Head of caudate nucleus (tissue), 42 donors: Measurements from ENCODE around the gene NKAPL.

Experiments
- DNase-seq, 42 donors: peaks; one replicate each; pipeline versions ENCODE4 v3.0.0 to v3.0.0-alpha.2; 2020 to 2021; ENCODE audit warnings: mixed read lengths in 7 of 42
- intact Hi-C: fragments of 100-400 bp; cut with DNase I; formaldehyde crosslinking; loops from one replicate; pipeline ENCODE4 v1.15.0; 2022

The NKAPL gene

DNA sequence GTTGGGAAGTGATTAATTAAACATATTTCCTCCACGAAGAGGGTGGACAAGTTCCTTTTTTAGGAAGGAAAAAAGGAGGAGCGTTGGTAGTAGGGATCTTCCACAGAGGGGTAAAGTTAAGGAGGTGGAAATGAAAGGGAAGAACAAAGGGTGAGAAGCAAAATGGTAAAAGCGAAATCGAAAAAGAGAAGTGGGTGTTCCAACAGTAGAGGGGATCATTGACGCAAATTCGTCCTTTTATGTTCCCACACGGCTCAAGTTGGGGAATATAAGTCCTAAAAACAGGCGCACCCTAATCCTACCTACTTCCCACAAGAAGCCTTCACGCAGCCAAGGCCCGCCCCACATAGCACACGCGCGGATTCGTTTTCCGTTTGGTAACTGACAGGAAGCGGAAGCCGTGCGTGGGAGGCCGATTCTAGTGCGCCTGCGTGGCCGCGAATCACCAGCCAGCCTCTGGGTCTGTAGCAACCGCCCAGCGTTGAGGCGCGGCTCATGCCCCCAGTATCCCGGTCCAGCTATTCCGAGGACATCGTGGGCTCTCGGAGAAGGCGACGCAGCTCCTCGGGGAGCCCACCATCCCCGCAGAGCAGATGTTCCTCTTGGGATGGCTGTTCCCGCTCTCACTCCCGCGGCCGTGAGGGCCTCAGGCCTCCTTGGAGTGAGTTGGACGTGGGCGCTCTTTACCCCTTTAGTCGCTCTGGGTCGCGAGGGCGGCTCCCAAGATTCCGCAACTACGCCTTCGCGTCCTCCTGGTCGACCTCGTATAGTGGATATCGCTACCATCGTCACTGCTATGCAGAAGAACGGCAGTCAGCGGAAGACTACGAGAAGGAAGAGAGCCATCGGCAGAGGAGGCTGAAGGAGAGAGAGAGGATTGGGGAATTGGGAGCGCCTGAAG, at the start of gene NKAPL:
Gene NKAPL (plus strand): TSS at position 421 of the 901 bp plus-strand sequence. CDS start 75 bp downstream, at position 496.
- DNase-seq = peak; percentile 39 to 90 (median 76)
- intact Hi-C loops = loop anchor here (10.0 kb wide), 1 partner anchor 96 kb away; no protein-coding TSS in a partner anchor

DNA sequence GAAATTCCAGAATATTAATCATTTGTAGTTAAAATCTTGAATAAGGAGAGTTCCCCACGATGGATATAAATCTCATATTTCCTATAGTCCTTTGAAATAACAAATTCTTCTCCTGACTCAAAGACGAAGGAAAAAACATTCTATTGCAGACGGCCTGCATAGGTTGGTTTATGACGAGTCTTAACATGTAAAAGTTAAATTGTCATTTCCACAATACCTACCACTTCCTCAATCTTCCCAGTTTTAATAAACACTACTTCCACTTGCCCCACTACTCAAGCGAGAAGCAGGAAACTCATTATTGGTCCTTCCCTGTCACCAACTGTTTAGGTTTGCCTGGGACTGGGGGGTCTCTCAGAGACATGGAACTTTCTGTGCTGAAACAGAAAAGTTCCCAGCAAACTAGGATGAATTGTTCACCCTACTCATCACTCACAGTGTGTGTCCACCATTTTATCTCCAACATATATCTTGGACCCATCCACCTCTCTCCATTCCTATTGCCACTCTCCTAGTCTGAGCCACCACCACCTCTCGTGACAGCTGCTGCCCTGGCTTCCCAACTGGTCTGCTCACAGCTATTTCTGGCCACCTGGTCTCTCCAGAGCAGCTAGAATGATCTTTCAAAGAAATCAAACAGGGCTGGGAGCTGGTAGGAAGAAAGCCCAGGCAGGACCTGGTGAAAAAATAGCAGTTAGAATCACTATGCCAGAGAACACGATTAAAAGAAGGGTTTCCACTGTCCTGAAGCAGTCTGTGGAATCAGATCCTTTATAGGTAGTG, 49.2 kb upstream of the NKAPL start:
- intact Hi-C loops = no loop called here
- DNase-seq = no peak

DNA sequence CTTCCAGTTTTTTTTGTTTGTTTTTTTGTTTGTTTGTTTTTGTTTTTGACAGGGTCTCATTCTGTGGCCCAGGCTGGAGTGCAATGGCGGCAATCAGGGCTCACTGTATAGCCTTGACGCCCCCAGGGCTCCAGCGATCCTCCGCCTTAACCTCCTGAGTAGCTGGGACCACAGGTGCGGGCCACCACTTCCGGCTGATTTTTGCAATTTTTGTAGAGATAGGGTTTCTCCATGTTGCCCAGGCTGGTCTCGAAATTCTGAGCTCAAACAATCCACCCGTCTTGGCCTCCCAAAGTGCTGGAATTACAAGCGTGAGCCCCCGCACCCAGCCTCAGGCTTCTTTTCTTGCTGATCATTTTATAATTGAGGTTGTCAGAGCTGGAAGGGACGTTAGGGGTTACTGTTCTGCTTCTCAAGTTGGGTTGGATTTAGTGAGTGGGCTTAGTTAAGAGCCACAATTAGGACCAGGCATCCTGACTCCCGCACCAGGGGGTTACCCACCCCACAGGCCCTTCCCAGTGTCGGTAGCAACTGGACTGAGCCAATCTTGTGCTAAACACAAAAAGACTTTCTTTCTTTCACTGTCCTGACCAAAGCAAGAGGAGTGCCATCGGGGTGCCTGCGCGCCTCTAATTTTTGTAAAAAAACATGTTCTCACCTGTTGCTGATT, 47.1 kb upstream of the NKAPL start:
- intact Hi-C loops = no loop called here
- no peak for DNase-seq

DNA sequence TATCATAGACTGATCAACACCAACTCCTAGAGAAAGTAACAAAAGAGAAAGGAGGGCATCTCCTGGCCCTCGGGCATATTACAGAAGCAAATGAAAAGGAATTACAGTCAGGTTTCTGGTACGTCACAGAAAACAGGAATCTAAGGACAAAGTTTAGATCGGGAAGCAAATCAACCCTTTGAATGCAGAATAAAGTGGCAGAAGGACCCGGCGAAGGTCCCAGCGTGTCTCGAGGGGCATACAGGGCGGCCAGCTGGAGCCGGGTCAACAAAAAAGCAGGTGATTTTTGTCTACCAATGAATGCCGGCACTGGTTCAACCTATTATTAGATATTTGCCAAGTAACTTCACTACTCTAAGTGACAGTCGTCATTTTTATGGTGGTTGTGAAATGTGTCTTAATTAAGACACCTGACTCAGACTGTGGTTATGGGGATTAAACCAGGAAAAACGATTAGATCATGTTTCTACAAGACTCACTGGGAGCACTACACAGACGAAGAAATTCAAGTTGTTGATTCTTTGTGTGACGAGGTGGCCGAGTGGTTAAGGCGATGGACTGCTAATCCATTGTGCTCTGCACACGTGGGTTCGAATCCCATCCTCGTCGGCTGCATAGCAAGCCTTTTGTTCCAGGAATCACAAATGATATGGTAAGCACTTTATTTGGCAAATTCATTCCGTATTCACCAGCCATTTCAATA, 46.4 kb upstream of the NKAPL start:
- intact Hi-C loops = no loop called here
- DNase-seq = peak in 4 of 42 donors; percentile 8 to 41 (median 18)

DNA sequence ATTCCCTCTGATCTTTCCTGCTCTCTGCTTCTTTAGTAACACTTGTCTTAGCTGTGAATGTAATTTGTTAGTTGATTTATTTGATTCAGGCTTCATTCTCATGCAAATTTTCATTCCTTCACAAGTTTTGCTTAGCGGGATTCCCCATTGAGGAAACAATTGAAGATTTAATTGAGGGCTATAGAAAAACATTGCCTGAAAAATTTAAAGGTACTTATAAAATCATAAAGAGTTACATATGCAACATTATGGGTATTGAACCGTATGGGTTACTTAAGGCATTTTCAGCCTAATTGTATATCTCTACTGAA, 45.9 kb upstream of the NKAPL start:
- no peak for DNase-seq
- intact Hi-C loops = no loop called here

DNA sequence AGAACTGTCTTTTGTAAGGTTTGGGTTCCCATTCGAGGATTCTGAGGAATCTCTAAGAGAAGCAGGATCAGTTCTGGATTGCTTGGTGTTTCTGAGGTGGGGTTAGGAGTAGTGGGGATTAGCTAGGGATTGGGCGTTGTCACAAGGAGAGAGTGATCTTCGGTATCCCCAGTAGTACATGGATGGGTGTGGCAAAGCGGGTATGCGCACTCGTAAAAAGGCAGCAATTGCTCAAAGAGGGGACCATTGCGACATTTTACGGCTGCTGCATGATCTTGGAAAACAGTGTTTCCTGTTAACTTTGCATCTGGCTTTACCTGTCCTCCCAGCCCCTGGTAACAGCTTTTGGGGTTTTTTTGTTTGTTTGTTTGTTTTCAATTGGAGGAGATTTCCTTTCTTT, 43.7 kb upstream of the NKAPL start:
- intact Hi-C loops = no loop called here
- no peak for DNase-seq

DNA sequence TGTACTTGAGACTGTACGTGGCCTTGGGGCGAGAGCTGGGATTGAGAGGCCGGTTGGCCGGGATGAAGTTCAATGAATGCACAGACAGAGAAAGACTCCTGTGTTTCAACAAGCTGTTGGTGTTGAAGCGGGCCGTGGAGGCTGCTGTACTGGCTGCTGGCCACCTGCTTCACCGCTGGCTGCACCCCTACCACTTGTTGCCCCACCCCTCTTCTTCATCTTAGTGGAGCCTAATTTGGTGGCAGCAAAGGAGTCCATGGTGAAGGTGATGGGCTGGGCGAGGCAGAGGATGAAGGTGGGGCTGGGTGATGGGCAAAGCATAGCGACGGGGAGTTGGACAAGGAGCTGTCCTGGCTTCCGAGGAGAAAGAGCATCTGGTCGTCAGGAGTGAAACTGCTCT, 41.2 kb upstream of the NKAPL start:
- intact Hi-C loops = no loop called here
- DNase-seq = no peak

DNA sequence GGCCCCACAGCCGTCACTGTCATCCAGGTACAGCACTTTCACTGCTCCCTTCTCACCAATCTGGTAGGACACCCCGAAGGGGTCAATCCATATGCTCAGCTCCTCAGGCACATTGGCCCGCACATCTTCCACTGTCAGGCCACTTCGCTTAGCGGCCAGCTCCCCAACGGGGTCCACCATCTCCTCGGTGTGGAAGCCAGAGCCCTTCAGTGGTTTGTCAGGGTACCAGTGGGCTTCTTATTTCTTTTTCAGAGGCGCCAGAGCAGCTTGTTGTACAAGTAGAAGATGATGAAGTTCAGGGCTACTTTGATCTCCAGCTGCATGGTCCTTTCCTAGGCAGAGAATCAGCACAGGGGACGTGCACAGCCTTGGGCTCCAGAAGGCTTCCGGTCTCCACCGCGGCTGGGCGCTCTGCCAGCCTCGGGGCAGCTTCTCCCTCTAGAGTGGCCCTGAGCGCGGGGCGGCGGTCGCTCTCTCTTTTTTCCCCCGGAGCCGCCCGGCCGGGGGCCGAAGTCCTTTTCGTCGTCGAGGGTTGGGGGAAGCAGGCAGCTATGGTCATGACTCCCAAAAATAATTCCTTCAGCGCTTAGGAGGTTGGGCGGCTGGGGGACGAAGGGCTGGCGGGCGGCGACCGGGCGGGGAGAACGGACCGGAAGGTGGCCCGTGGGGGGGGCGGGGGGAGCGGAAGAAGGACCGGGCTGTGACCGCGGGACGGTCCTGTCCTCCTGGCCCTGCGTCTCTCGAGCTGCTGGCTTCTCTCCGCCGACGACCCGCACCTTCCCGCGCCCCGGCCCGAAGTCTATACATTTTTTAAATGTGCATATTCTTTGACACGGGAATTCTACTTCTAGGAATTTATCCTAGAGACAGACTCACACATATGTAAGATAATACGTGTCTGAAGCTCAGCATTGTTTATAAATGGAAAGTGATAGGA, 40.5 kb upstream of the NKAPL start:
- peak; percentile 17 to 77 (median 58) for DNase-seq
- intact Hi-C loops = no loop called here

DNA sequence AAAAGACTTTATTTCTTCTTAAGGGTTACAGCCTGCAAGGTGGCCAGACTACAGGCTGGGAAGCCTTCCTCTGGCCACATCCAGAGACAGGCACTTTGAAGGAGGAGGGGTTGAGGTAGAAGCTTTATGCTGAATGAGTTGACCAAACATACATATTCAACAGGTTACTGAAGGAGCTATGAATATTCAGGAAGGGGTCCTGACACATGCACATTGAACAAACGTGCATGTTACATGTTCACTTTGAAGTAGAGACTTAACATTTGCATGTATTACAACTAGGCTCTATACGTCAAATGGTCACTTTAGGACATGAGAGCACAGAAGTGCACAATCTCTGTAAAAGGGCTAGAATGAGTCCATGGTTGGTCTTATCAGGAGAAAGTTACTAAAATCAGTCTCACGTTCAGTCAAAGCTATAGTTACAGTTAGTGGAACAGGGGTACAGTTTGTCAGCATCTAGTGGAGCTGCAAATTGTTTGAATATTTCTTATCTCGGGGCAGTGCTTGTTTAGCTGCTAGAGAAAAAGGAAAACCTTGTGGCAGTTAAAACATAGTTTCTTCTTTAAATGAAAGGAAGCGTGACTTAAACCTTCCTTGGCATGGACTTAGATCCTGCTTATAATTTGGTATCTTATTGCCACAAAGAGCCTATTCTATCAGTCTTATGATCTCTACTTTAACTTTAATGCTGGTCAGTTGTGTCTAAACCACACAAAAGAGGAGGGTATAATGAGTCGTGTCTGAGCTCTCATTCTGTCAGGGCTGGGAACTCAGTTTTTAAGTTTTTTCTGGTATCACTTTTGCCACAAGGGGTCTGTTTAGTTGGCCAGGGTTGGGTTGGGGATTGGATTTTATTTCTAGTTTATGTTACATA, 38.6 kb upstream of the NKAPL start:
- intact Hi-C loops = no loop called here
- no peak for DNase-seq

DNA sequence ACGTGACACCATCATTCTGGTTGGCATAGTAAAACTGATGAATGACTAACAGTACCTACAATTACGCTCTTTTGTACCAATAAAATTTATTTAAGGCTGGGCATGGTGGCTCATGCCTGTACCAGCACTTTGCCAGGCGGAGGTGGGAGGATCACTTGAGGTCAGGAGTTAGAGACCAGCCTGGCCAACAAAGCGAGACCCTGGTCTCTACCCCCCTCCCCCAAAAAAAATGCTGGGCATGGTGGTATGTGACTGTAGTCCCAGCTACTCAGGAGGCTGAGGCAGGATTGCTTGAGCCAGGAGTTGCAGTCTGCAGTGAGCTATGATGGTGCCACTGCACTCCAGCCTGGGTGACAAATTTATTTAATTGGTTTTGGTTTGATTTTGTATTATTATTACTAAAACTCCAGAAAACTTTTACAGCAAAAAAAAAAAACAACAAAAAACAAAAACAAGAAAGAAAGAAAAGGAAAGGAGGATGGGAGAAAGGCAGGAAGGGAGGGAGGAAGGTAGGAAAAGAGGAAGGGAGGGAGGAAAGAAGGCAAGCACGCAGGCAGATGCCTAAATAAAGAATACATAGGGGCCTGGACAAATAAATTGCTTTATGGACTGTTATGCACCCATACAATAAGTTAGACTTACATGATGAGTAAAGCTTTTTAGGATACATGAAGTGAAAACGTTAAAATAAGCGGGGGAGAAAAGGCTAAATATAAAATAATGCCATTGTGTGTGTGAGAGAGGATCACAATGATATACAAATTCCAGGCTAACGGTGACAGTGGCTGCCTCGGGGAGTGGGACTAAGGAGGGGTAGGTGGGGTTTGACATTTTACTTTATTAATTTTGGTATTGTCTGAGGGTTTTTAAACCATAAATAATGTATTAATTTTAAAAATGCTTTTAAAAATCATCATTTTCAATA, 34.7 kb upstream of the NKAPL start:
- intact Hi-C loops = no loop called here

DNA sequence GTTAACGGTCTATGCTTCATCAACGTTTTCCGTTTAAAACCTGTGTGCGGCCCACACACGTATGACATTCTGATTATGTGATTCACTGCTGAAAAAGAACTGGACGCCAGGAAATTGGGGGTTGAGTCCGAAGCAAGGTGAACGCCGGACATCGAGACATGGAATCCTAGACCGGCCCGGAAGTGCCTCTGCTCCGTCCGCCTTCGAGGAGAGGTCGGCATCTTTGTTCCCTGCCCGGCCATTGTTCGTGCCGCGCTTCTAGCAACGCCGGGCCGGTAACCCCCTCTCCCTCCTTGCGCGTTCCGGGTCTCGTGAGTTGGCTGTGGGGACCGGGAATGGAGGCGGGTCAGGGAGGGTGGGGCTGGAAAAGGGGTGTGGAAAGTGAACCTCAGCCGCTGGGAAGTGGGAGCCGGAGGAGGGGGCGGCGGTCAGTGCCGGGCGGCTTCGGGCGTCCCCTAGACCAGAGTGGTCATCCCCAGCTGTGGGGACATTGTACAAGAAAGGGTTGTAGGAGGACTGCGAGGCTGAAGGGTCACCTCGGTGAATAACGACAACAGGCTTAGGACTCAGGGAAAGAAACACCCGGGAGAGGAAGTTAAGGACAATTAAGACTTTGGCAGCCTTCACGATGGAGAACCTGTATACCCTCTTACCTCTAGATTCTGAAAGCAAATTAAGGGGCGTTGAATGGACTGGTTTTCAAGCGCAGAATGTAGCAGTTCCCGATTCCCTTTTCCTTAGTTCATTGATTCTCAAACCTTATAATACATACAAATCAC, 33.9 kb upstream of the NKAPL start, which contains the start of gene ZSCAN9:
Gene ZSCAN9 (plus strand): TSS at position 220 of the 779 bp plus-strand sequence. CDS start 1,810 bp downstream, outside the sequence.
- intact Hi-C loops = no loop called here
- DNase-seq = peak; percentile 40 to 87 (median 75)

More for the DNA sequence above, 34.7 kb upstream of the NKAPL start:
- no peak for DNase-seq

DNA sequence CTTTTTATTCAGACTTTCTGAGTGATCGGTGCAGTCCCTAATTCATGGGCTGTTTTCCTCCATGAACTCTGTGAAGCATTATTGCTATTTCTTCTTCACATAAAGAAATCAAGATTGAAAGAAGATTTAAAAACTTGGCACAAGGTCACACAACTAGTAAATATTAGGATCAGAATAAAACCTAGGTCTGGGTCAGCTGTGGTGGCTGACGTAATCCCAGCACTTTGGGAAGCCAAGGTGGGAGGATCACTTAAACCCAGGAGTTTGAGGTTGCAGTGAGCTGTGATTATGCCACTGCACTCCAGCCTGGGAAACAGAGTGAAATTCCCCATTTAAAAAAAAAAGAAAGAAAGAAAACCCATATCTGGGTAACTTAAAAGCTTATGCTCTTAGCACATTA, 32.6 kb upstream of the NKAPL start:
- intact Hi-C loops = no loop called here
- DNase-seq = no peak

DNA sequence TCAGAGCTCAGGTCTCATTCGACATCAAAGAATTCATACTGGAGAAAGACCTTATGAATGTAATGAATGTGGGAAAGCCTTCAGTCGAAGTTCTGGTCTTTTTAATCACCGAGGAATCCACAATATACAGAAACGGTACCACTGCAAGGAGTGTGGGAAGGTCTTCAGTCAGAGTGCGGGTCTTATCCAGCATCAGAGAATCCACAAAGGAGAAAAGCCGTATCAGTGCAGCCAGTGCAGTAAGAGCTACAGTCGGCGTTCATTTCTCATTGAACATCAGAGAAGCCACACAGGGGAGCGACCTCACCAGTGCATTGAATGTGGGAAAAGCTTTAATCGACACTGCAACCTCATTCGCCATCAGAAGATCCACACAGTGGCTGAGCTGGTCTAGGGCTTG, 26.3 kb upstream of the NKAPL start:
- intact Hi-C loops = no loop called here
- no peak for DNase-seq

DNA sequence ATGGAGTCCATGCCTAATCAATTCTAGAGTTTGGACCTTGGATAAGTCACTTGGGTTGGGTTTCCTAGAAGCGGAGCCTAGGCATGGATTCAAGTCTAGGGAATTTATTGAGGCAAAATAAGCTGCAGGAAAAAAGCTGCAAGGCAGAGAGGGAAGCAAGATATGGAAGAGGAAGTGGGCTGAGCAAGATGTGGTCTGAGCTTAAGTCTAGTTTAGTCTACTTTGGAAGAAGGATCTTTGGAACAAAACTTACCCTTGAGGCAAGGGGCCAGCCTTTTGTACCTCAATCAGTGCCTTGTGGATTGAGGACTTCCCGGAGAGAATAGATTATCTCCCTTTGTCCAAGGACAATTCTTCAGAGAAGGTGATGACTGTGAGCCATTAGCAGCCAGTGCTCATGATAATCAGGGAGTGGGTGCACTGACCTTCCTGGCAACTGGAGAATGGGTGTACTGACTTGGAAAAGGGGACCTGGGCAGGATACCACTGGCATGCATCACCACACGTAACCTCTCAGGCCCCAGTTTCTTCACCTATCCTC, 23.1 kb upstream of the NKAPL start:
- intact Hi-C loops = no loop called here

DNA sequence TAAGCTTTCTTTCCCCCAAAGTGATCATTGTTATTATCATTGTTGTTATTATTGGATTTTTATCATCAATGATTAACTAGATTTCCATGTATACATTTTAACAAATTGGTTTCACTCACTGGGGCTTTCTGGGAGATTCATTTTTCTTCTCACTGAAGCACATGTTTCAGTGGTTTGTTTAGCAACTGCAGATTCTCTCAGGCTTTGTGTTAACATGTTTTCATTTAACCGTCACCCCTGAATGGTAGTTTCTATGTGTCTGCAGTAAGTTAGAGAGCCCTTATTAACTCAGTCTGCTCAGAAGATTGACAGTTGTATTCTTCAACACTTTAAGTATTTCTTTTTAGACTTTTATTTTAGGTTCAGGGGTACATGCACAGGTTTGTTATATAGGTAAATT, 19.5 kb upstream of the NKAPL start:
- DNase-seq = no peak
- intact Hi-C loops = no loop called here

More for the DNA sequence above, 23.1 kb upstream of the NKAPL start:
- no peak for DNase-seq
